Stimulated activated CD8-positive, alpha-beta memory T cell treated with anti-CD3 and anti-CD28 coated beads, Interleukin-12 subunit alpha, Interleukin-12 subunit beta, amount 100 ng/mL, for 4 hours (primary cell): ENCODE data around the gene CNTFR.
"Not testable (repeated sequence)": the region's sequence is repeated elsewhere in the genome, so short reads cannot be mapped to it uniquely, and the experiment has no call there.

Experiments
- DNase-seq: peaks from one replicate; pipeline ENCODE4 v3.0.0-alpha.2; 2020; ENCODE audit warnings: low read depth

Gene CNTFR

GRCh38 chr9:34554211-34555001, 35.1 kb downstream of the CNTFR start:
- DNase-seq, result no peak

DNA sequence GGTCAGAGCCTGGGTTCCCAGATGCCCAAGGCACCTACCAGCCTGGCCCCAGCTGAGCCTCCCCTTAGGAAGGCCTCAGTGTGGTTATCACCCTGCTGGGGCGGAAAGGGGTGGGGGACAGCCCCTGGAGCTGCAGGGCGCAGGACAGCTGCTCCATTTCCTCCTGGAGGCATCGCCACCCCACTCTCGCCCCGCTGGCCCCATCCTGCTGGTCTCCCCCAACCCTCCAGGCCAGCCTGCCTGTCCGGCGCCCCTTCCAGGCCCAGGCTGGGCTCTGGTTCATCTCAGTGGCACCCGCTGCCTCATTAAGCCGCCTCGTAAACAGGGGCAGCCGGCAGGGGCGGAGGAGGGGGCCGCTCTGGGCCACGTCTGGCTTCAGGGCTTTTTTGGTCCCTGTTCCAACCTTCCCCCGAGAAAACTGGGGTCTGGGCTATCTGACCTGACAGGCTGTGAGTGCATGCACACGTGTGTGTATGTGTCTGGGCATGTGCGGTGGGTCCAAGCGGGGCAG, 36.0 kb downstream of the CNTFR start:
- no peak for DNase-seq

GRCh38 chr9:34552986-34553385, 36.5 kb downstream of the CNTFR start:
- no peak for DNase-seq

- no peak for DNase-seq
Observed at GRCh38 chr9:34552606-34552981, 36.9 kb downstream of the CNTFR start.

GRCh38 chr9:34551751-34552605, 37.5 kb downstream of the CNTFR start:
- no peak for DNase-seq

DNA sequence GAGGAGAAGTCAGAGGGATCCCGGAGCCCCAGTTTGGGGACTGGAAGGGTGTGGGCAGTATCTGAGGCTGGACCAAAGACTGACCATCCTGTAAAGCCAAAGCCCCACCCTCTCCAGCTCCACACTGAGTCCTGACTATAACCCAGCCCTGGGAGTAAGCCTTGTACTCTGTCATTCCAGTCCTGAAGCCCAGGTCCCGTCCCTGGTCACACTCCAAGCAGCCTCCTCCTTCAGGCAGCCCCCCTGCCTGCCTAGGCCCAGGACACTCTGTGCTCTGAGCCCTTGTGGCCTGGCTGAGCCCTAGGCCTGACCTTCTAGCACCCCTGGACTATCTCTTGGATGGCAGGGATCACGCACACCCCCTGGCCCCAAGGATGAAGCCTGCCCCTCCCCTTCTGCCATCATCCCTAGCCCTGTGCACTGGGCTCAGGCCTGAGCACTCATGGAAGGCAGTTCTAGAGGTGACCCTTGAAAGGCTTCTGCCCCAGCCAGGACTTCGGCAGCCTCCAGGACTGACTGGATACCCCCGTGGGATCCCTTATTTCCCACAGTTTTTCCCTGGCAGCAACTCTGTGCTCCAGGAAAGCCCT, 38.7 kb downstream of the CNTFR start:
- no peak for DNase-seq

GRCh38 chr9:34550016-34550680, 39.4 kb downstream of the CNTFR start:
- no peak for DNase-seq

DNA sequence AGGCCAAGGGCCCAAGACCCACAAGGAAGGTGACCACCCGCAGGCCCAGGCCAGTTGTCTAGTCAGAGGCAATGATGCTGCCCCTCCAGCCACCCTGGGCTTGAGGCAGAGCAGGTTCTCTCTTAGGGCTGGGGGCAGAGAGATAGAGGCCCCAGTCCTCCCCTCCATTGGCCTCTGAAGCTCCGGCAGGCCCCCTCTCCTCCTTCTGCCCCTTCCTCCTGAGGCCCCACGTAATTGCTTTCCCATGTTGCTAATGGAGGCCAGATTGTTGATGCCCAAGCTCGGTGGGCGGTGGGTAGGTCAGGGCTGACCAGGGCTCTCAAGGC, 40.2 kb downstream of the CNTFR start:
- no peak for DNase-seq

GRCh38 chr9:34547960-34548611, 41.4 kb downstream of the CNTFR start:
- no peak for DNase-seq

DNA sequence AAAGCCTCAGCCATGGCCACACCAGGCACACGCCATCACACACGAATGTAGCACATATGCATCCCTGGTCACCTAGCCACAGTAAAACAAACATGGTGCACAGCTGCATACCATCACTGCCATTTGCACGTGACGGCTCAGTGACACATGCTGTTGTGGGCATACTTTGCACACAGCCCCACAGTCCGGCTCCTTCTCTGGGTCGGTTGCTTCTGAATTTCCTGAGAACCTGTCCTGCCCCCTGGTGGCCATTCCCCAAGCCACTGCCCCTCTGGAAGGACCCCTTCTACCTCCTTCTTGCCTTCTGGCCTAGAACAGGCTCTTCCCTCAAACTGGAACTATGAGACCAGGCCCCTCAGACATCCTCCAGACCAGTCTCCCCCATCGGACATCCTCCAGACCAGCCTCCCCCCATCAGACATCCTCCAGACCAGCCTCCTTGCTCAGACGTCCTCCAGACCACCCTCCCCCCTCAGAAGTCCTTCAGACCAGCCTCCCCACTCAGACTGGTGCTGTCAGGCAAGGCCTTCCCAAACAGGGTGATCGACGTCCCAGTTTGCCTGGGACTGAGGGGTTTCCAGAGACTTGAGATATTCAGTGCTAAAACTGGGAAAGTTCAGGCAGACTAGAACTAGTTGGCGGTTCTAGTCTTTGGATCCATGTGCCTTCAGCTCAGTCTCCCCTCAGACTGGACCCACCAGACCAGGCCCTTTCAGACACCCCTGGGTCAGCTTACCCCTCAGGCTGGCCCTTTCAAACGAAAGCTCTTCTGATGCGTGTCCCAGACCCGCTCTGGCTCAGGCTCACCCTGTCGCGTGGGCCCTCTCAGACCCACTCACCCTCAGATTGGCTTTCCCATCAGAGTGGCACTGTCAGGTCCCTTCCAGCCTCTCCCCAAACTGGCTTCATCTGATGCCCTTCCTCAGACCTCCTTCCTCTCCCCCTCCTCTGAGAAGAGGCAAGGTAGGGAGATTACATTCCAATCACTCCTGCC, 42.4 kb downstream of the CNTFR start:
- no peak for DNase-seq

- no peak for DNase-seq
Observed at GRCh38 chr9:34546102-34546833, 43.3 kb downstream of the CNTFR start.

GRCh38 chr9:34545497-34545896, 44.0 kb downstream of the CNTFR start:
- DNase-seq, result no peak

GRCh38 chr9:34544035-34544434, 45.5 kb downstream of the CNTFR start:
- DNase-seq, result no peak

DNA sequence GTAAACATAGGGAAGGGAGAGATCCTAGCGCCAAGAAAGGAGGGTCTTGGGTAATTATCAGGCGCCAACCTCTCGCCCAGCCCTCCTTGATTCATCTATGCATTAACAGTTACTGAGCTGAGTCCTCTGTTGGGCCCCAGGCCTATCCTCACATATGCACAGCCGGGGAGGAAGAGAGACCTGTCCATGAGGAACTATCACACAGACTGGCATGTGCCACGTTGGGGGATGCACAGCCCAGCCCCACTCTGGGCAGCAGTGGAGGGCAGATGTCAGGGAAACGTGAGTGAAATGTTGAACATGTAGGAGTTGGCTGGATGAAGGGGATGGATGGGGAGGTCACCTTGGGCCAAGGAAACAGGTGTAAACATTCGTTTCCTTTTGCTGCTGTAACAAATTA, 48.0 kb downstream of the CNTFR start:
- DNase-seq, result no peak

DNA sequence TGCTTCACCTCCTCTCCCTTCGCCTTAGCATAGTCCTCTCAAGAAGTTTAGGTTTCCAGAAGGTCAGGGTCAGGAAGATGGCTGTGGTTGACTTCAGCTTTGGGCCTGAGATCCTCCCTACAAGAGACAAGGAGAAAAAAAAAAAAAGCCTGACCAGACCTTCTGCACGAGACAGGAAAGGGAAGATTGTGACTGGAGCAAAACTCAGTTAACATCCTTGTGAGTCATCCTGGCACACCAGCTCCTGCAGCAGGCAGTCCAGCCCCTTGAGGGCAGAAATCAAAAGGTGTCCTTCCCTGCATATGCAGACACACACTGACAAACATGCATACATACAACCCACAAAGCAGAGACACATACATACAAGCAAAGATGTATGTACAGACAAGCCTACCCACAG, 48.7 kb downstream of the CNTFR start:
- no peak for DNase-seq

DNA sequence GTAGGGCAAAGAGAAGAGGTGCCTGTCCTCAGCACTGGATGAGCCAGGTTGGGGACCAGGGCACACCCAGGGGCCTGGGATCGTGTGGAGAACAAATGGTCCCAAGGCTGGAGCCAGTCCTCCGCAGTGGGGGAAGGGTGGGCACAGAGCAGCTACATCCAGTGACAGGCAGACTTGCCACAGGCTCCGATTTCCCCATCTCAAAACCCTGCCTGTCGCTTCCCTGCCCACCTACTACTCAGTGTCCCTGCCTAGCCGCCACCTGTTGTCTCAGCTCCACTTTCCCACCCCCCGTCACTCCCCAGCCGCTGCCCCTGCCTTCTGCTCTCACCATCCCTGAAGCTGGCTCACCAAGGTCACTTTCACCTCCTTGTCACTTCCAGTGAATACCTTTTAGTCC, 52.8 kb downstream of the CNTFR start:
- no peak for DNase-seq

DNA sequence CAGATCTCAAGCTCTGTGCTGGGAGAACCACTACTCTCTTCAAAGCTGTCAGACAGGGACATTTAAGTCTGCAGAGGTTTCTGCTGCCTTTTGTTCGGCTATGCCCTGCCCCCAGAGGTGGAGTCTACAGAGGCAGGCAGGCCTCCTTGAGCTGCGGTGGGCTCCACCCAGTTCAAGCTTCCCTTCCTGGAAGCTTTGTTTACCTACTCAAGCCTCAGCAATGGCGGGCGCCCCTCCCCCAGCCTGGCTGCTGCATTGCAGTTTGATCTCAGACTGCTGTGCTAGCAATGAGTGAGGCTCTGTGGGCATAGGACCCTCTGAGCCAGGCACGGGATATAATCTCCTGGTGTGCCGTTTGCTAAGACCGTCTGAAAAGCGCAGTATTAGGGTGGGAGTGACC, 57.5 kb downstream of the CNTFR start:
- not testable (repeated sequence) for DNase-seq

DNA sequence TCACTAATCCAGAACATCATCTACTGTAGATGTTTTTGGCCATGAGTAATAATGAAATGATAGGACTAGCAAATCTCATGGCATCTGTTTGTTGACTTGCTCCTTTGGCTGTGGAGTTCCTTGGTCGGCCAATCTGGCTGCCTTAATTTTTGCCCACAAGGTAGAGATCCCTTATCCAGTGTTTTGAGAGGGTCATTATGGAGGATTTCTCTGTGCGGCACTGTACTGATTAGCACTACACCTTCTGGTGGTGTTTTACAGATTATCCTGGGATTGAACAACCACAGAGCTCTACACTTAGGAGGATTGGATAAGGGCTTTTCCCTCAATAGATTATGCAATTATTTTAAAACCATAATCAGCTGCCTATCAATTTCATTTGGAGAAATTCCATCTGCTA, 63.5 kb downstream of the CNTFR start:
- no peak for DNase-seq

DNA sequence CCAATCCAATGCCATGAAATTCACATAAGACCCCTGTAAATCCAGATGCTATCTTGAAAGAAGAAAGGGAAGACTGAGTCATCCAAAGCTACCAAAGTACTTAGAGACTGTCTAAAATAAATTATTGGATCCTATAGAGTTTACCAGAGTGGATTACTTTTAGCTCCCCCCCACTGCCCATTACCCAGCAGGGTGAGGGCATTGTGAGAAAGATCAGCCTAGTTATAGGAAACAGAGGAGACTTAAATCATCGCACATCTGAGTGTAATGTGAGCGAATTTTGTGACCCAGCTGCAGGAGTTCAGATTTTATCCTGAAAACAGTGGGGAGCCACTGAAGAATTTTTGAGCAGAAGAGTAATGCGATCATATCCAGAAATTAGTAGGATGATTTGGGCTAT, 65.2 kb downstream of the CNTFR start:
- DNase-seq, result no peak
